ENCODE measurements around the gene GPR89B.

The GPR89B gene

GRCh38 chr1:147892731-147893214 is 35.4 kb upstream of the GPR89B start:
- no peak overlapping the region for H3K27ac ChIP-seq
- TF ChIP-seq CTCF (conservative IDR thresholded peaks at IDR 0.05; ENCODE audit: low read depth): peak; percentile 97
- ChIA-PET CTCF (interaction anchor here (0.5 to 2.0 kb wide), 38 partner anchors 8 to 1864 kb away, joined by 3 to 17 read pairs (median 4); partner anchors contain the start of gene ACP6), POLR2A (ENCODE audit: low non-redundant PET) (interaction anchor here (0.6 kb wide), 1 partner anchor 1505 kb away, joined by 8 read pairs; no protein-coding TSS in a partner anchor)
- DNase-seq (ENCODE audit: low spot score): peak; percentile 52

- no peak overlapping the region for H3K27ac ChIP-seq
- ChIA-PET CTCF (interaction anchor here (0.8 kb wide), 1 partner anchor 267 kb away, joined by 3 read pairs; no protein-coding TSS in a partner anchor), POLR2A (ENCODE audit: low non-redundant PET) (no interaction called here)
- TF ChIP-seq CTCF (conservative IDR thresholded peaks at IDR 0.05; ENCODE audit: low read depth): no peak
- peak; percentile 15 for DNase-seq (ENCODE audit: low spot score)
Measured at GRCh38 chr1:147895123-147895522, 33.1 kb upstream of the GPR89B start.

- peak overlapping the region; percentile 61 for H3K27ac ChIP-seq
- ChIA-PET CTCF (interaction anchor here (0.9 kb wide), 1 partner anchor 256 kb away, joined by 3 read pairs; no protein-coding TSS in a partner anchor), POLR2A (ENCODE audit: low non-redundant PET) (no interaction called here)
- TF ChIP-seq CTCF (conservative IDR thresholded peaks at IDR 0.05; ENCODE audit: low read depth): no peak
- DNase-seq (ENCODE audit: low spot score): peak; percentile 55
Measured at GRCh38 chr1:147897029-147897752, 31.0 kb upstream of the GPR89B start.

GRCh38 chr1:147897789-147898188 is 30.4 kb upstream of the GPR89B start:
- CTCF ChIA-PET: interaction anchor here (0.9 kb wide), 1 partner anchor 256 kb away, joined by 3 read pairs; no protein-coding TSS in a partner anchor
- DNase-seq (ENCODE audit: low spot score): no peak
- no peak overlapping the region; the same call in 1 of the 2 replicates for H3K27ac ChIP-seq
- POLR2A ChIA-PET (ENCODE audit: low non-redundant PET): no interaction called here
- no peak for TF ChIP-seq CTCF (conservative IDR thresholded peaks at IDR 0.05; ENCODE audit: low read depth)

GRCh38 chr1:147902253-147902845 is 25.9 kb upstream of the GPR89B start, which contains the start of gene GJA8:
GJA8 (plus strand) TSS chr1:147902795; CDS start chr1:147907956, 5,161 bp downstream.
- no peak for DNase-seq (ENCODE audit: low spot score)
- ChIA-PET CTCF (interaction anchor here (0.6 to 1.5 kb wide), 3 partner anchors 10 to 628 kb away, joined by 3 to 8 read pairs (median 3); no protein-coding TSS in a partner anchor), POLR2A (ENCODE audit: low non-redundant PET) (no interaction called here)
- H3K27ac ChIP-seq: no peak within 1 kb of the TSS
- no peak for TF ChIP-seq CTCF (conservative IDR thresholded peaks at IDR 0.05; ENCODE audit: low read depth)

GRCh38 chr1:147904726-147905125 is 23.5 kb upstream of the GPR89B start:
- CTCF ChIA-PET: interaction anchor here (2.3 kb wide), 1 partner anchor 12 kb away, joined by 9 read pairs; no protein-coding TSS in a partner anchor
- no peak overlapping the region for H3K27ac ChIP-seq
- POLR2A ChIA-PET (ENCODE audit: low non-redundant PET): no interaction called here
- DNase-seq (ENCODE audit: low spot score): no peak
- no peak for TF ChIP-seq CTCF (conservative IDR thresholded peaks at IDR 0.05; ENCODE audit: low read depth)

All from RWPE1 (cell line).